LNCaP clone FGC (cell line): ENCODE data around the gene NRXN3.

Experiments
- DNase-seq: peaks from one replicate; pipeline ENCODE4 v3.0.0-alpha.2; 2011; ENCODE audit warnings: low read depth
- H3K4me3 ChIP-seq: 2 replicates; pipeline ENCODE4 v1.5.1; 2011; ENCODE audit warnings: mild to moderate bottlenecking, low read depth, low read length, control low read depth
- CTCF ChIP-seq: IDR thresholded peaks from 2 replicates; pipeline ENCODE4 v1.5.1; 2012; ENCODE audit warnings: mild to moderate bottlenecking; ENCODE audit not compliant: control insufficient read depth, insufficient read depth; ENCODE audit errors: extremely low read depth

NRXN3 gene

GRCh38 chr14:78927261-78927660 lies 757.1 kb downstream of the NRXN3 start:
- no peak for TF ChIP-seq CTCF

GRCh38 chr14:78933166-78933565 lies 763.0 kb downstream of the NRXN3 start:
- no peak for DNase-seq
- no peak overlapping the region for H3K4me3 ChIP-seq
- no peak for TF ChIP-seq CTCF

More at GRCh38 chr14:78927261-78927660, 757.1 kb downstream of the NRXN3 start:
- no peak for DNase-seq
- H3K4me3 ChIP-seq = no peak overlapping the region

GRCh38 chr14:78933948-78934524 lies 763.9 kb downstream of the NRXN3 start:
- DNase-seq = no peak
- TF ChIP-seq CTCF = peak; percentile 53
- H3K4me3 ChIP-seq = no peak overlapping the region

GRCh38 chr14:78946949-78947348 lies 776.8 kb downstream of the NRXN3 start:
- no peak for DNase-seq
- TF ChIP-seq CTCF = no peak
- no peak overlapping the region for H3K4me3 ChIP-seq

DNA sequence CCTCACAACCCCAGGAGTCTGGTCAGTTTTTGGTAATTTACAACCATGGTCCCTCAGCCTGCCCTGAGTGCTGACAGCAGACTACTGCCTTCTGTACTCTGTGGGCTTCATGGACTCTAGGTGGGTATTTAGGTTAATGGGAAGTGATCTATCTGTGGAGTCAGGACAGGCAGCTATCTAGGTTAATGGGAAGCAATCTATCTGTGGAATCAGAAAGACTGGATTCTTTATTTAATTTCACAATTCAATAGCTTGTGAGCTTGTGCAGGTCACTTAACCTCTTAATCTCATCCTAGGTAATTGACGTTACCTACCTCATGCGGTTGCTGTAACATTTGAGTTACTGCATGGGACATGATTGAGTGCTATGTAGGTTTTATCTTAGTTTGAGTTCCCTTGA lies 777.5 kb downstream of the NRXN3 start:
- no peak for TF ChIP-seq CTCF
- DNase-seq = no peak
- H3K4me3 ChIP-seq = no peak overlapping the region

- no peak for TF ChIP-seq CTCF
- H3K4me3 ChIP-seq = no peak overlapping the region
- no peak for DNase-seq
Observed at GRCh38 chr14:78950649-78951048, 780.5 kb downstream of the NRXN3 start.

GRCh38 chr14:78951602-78952001 lies 781.4 kb downstream of the NRXN3 start:
- no peak for DNase-seq
- H3K4me3 ChIP-seq = no peak overlapping the region
- no peak for TF ChIP-seq CTCF
